HG03442 (cell line): Measurements from ENCODE around the gene FCHSD2.

Experiments
- ATAC-seq: cut with Tn5 transposase; IDR thresholded peaks from one replicate; pipeline ENCODE4 v1.9.1; 2021; ENCODE audit warnings: mild to moderate bottlenecking, moderate library complexity; ENCODE audit not compliant: unreplicated experiment

FCHSD2 gene

GRCh38 chr11:72850832-72851231 lies 291.3 kb downstream of the FCHSD2 start:
- ATAC-seq, result no peak

- ATAC-seq, result no peak
Observed at GRCh38 chr11:72848846-72849466, 293.2 kb downstream of the FCHSD2 start.

- no peak for ATAC-seq
Observed at GRCh38 chr11:72844356-72844755, 297.8 kb downstream of the FCHSD2 start.

- no peak for ATAC-seq
Observed at GRCh38 chr11:72842653-72843330, 299.3 kb downstream of the FCHSD2 start.

- no peak for ATAC-seq
Observed at GRCh38 chr11:72842126-72842525, 300.0 kb downstream of the FCHSD2 start.

- no peak for ATAC-seq
Observed at GRCh38 chr11:72841397-72841796, 300.7 kb downstream of the FCHSD2 start.

GRCh38 chr11:72840780-72841179 lies 301.3 kb downstream of the FCHSD2 start:
- no peak for ATAC-seq

GRCh38 chr11:72838691-72839305 lies 303.3 kb downstream of the FCHSD2 start:
- ATAC-seq, result no peak

- ATAC-seq, result no peak
Observed at GRCh38 chr11:72836111-72836510, 306.0 kb downstream of the FCHSD2 start.

GRCh38 chr11:72834905-72835304 lies 307.2 kb downstream of the FCHSD2 start:
- no peak for ATAC-seq

GRCh38 chr11:72833811-72834493 lies 308.2 kb downstream of the FCHSD2 start:
- ATAC-seq, result no peak

- no peak for ATAC-seq
Observed at GRCh38 chr11:72833083-72833733, 308.9 kb downstream of the FCHSD2 start.

GRCh38 chr11:72832301-72833082 lies 309.6 kb downstream of the FCHSD2 start:
- no peak for ATAC-seq

- ATAC-seq, result no peak
Observed at GRCh38 chr11:72831521-72832300, 310.4 kb downstream of the FCHSD2 start.

GRCh38 chr11:72829884-72830533 lies 312.1 kb downstream of the FCHSD2 start:
- ATAC-seq, result no peak

GRCh38 chr11:72829178-72829577 lies 312.9 kb downstream of the FCHSD2 start:
- no peak for ATAC-seq

- no peak for ATAC-seq
Observed at GRCh38 chr11:72828692-72829101, 313.4 kb downstream of the FCHSD2 start.

- ATAC-seq, result no peak
Observed at GRCh38 chr11:72828081-72828567, 314.0 kb downstream of the FCHSD2 start.

GRCh38 chr11:72827656-72828055 lies 314.5 kb downstream of the FCHSD2 start:
- peak; percentile 42 for ATAC-seq
